Measurements from ENCODE around the gene MTO1. TPM values are rescaled to one million over a fixed set of nuclear protein-coding genes. Genes with fewer than 3 reads are reported as not detected.
"Not testable (repeated sequence)": the region's sequence is repeated elsewhere in the genome, so short reads cannot be mapped to it uniquely, and the experiment has no call there.

Gene MTO1
- total RNA-seq, 5 donors from 2014 or later (not counting 1 experiment from before 2014, with no cell fraction given): 55.0 to 80.4 (median 59.3) TPM

GRCh38 chr6:73542891-73543290 lies 81.4 kb downstream of the MTO1 start:
- no peaks in the 10 kb centered on the region for H3K27me3 Mint-ChIP-seq
- ATAC-seq (replicated peaks in 1 of 4) (no peak), DNase-seq (no peak)
- H3K4me1 ChIP-seq (ENCODE audit: control insufficient read depth in 1 of 2, extremely low read depth in 1 of 2, insufficient read depth in 2 of 2, low read length in 2 of 2): no peaks in the 10 kb centered on the region
- no peak overlapping the region for H3K4me3 ChIP-seq (ENCODE audit: control insufficient read depth in 1 of 2, extremely low read depth in 1 of 2, low read length in 1 of 2)
- WGBS (ENCODE audit: insufficient coverage): 94% methylated on average over 2 of the region's 5 CpGs
- H3K4me3 Mint-ChIP-seq: no peak overlapping the region
- H3K36me3 Mint-ChIP-seq: no peaks in the 10 kb centered on the region
- H3K27ac ChIP-seq (ENCODE audit: low read length): no peak overlapping the region
- H3K27me3 ChIP-seq (replicated peaks in 1 of 2; ENCODE audit: control insufficient read depth in 2 of 2, extremely low read depth in 1 of 2, insufficient read depth in 2 of 2, low read length in 1 of 2): peaks cover 0 to 2% of the 10 kb centered on the region in 2 experiments
- no peaks in the 10 kb centered on the region for H3K9me3 ChIP-seq
- no peaks in the 10 kb centered on the region for H3K9me3 Mint-ChIP-seq
- H3K4me1 Mint-ChIP-seq: no peaks in the 10 kb centered on the region
- ChIA-PET CTCF (interaction anchor here (0.6 to 0.9 kb wide), 3 partner anchors 12 to 33 kb away, joined by 3 to 5 read pairs (median 3); no protein-coding TSS in a partner anchor), POLR2A (no interaction called here)
- H3K27ac Mint-ChIP-seq: no peak overlapping the region
- H3K36me3 ChIP-seq (ENCODE audit: control insufficient read depth in 2 of 2, extremely low read depth in 1 of 2, insufficient read depth in 1 of 2, low read length in 1 of 2): no peaks in the 10 kb centered on the region

- Histone ChIP-seq H3K27ac (ENCODE audit: low read length) (no peak overlapping the region), H3K27me3 (replicated peaks in 1 of 2; ENCODE audit: control insufficient read depth in 2 of 2, extremely low read depth in 1 of 2, insufficient read depth in 2 of 2, low read length in 1 of 2) (peaks cover 0 to 2% of the 10 kb centered on the region in 2 experiments), H3K4me3 (ENCODE audit: control insufficient read depth in 1 of 2, extremely low read depth in 1 of 2, low read length in 1 of 2) (no peak overlapping the region), H3K9me3 (no peaks in the 10 kb centered on the region), H3K36me3 (ENCODE audit: control insufficient read depth in 2 of 2, extremely low read depth in 1 of 2, insufficient read depth in 1 of 2, low read length in 1 of 2) (no peaks in the 10 kb centered on the region), H3K4me1 (ENCODE audit: control insufficient read depth in 1 of 2, extremely low read depth in 1 of 2, insufficient read depth in 2 of 2, low read length in 2 of 2) (no peaks in the 10 kb centered on the region)
- no peak overlapping the region for H3K27ac Mint-ChIP-seq
- WGBS (ENCODE audit: insufficient coverage): no CpG with 5 or more reads among the region's 1 CpG
- no peaks in the 10 kb centered on the region for H3K4me1 Mint-ChIP-seq
- H3K9me3 Mint-ChIP-seq: no peaks in the 10 kb centered on the region
- CTCF ChIA-PET: interaction anchor here in 1 of 2 donors (1.1 kb wide), 1 partner anchor 10 kb away, joined by 7 read pairs; no protein-coding TSS in a partner anchor
- no peaks in the 10 kb centered on the region for H3K36me3 Mint-ChIP-seq
- H3K27me3 Mint-ChIP-seq: no peaks in the 10 kb centered on the region
- no peak for ATAC-seq (replicated peaks in 1 of 4)
- no peak overlapping the region for H3K4me3 Mint-ChIP-seq
- no peak for DNase-seq
- POLR2A ChIA-PET: interaction anchor here in 1 of 2 donors (0.6 kb wide), 1 partner anchor 55 kb away, joined by 6 read pairs; no protein-coding TSS in a partner anchor
Measured at GRCh38 chr6:73547036-73547435, 85.5 kb downstream of the MTO1 start.

- Mint-ChIP-seq H3K27me3 (no peaks in the 10 kb centered on the region), H3K36me3 (no peaks in the 10 kb centered on the region), H3K4me3 (no peak overlapping the region), H3K4me1 (no peaks in the 10 kb centered on the region), H3K27ac (no peak overlapping the region), H3K9me3 (no peaks in the 10 kb centered on the region)
- Histone ChIP-seq H3K36me3 (ENCODE audit: control insufficient read depth in 2 of 2, extremely low read depth in 1 of 2, insufficient read depth in 1 of 2, low read length in 1 of 2) (no peaks in the 10 kb centered on the region), H3K27ac (ENCODE audit: low read length) (no peak overlapping the region), H3K4me1 (ENCODE audit: control insufficient read depth in 1 of 2, extremely low read depth in 1 of 2, insufficient read depth in 2 of 2, low read length in 2 of 2) (no peaks in the 10 kb centered on the region), H3K27me3 (replicated peaks in 1 of 2; ENCODE audit: control insufficient read depth in 2 of 2, extremely low read depth in 1 of 2, insufficient read depth in 2 of 2, low read length in 1 of 2) (peaks cover 0 to 2% of the 10 kb centered on the region in 2 experiments), H3K9me3 (no peaks in the 10 kb centered on the region), H3K4me3 (ENCODE audit: control insufficient read depth in 1 of 2, extremely low read depth in 1 of 2, low read length in 1 of 2) (no peak overlapping the region)
- ChIA-PET POLR2A (interaction anchor here in 1 of 2 donors (0.6 to 0.7 kb wide), 3 partner anchors 21 to 93 kb away, joined by 5 to 8 read pairs (median 7); no protein-coding TSS in a partner anchor), CTCF (interaction anchor here (0.6 to 1.0 kb wide), 4 partner anchors 9 to 659 kb away, joined by 3 read pairs; no protein-coding TSS in a partner anchor)
- DNase-seq (no peak), ATAC-seq (replicated peaks in 1 of 4) (no peak)
- 78% methylated on average over 3 of the region's 12 CpGs for WGBS (ENCODE audit: insufficient coverage)
Measured at GRCh38 chr6:73548458-73549446, 87.2 kb downstream of the MTO1 start.

GRCh38 chr6:73551115-73551514 lies 89.6 kb downstream of the MTO1 start:
- H3K9me3 ChIP-seq; H3K9me3 Mint-ChIP-seq; CTCF ChIA-PET; H3K4me1 Mint-ChIP-seq; POLR2A ChIA-PET; H3K4me1 ChIP-seq (ENCODE audit: control insufficient read depth in 1 of 2, extremely low read depth in 1 of 2, insufficient read depth in 2 of 2, low read length in 2 of 2); H3K27me3 Mint-ChIP-seq; DNase-seq; H3K27me3 ChIP-seq (replicated peaks in 1 of 2; ENCODE audit: control insufficient read depth in 2 of 2, extremely low read depth in 1 of 2, insufficient read depth in 2 of 2, low read length in 1 of 2); H3K36me3 ChIP-seq (ENCODE audit: control insufficient read depth in 2 of 2, extremely low read depth in 1 of 2, insufficient read depth in 1 of 2, low read length in 1 of 2); ATAC-seq (replicated peaks in 1 of 4); H3K27ac Mint-ChIP-seq; H3K4me3 ChIP-seq (ENCODE audit: control insufficient read depth in 1 of 2, extremely low read depth in 1 of 2, low read length in 1 of 2); H3K4me3 Mint-ChIP-seq; H3K27ac ChIP-seq (ENCODE audit: low read length); H3K36me3 Mint-ChIP-seq: not testable (repeated sequence)
- WGBS (ENCODE audit: insufficient coverage): 100% methylated on average over 1 of the region's 4 CpGs

- H3K36me3 ChIP-seq (ENCODE audit: control insufficient read depth in 2 of 2, extremely low read depth in 1 of 2, insufficient read depth in 1 of 2, low read length in 1 of 2); H3K27me3 ChIP-seq (replicated peaks in 1 of 2; ENCODE audit: control insufficient read depth in 2 of 2, extremely low read depth in 1 of 2, insufficient read depth in 2 of 2, low read length in 1 of 2); H3K4me1 Mint-ChIP-seq; H3K27ac ChIP-seq (ENCODE audit: low read length); H3K4me1 ChIP-seq (ENCODE audit: control insufficient read depth in 1 of 2, extremely low read depth in 1 of 2, insufficient read depth in 2 of 2, low read length in 2 of 2); POLR2A ChIA-PET; H3K27me3 Mint-ChIP-seq; H3K9me3 Mint-ChIP-seq; ATAC-seq (replicated peaks in 1 of 4); H3K4me3 ChIP-seq (ENCODE audit: control insufficient read depth in 1 of 2, extremely low read depth in 1 of 2, low read length in 1 of 2); H3K4me3 Mint-ChIP-seq; H3K9me3 ChIP-seq; H3K36me3 Mint-ChIP-seq; H3K27ac Mint-ChIP-seq; DNase-seq: not testable (repeated sequence)
- CTCF ChIA-PET: interaction anchor here in 1 of 2 donors (0.7 kb wide), 1 partner anchor 42 kb away, joined by 4 read pairs; no protein-coding TSS in a partner anchor
- 100% methylated on average over 1 of the region's 11 CpGs for WGBS (ENCODE audit: insufficient coverage)
Measured at GRCh38 chr6:73555380-73555949, 93.9 kb downstream of the MTO1 start.

- no peaks in the 10 kb centered on the region for H3K9me3 Mint-ChIP-seq
- H3K9me3 ChIP-seq: no peaks in the 10 kb centered on the region
- ChIA-PET POLR2A (interaction anchor here in 1 of 2 donors (0.7 to 0.9 kb wide), 2 partner anchors 44 to 74 kb away, joined by 3 to 4 read pairs; no protein-coding TSS in a partner anchor), CTCF (interaction anchor here in 1 of 2 donors (0.8 to 1.4 kb wide), 3 partner anchors 8 to 29 kb away, joined by 3 to 7 read pairs (median 3); no protein-coding TSS in a partner anchor)
- peaks cover 0 to 3% (median 0%) of the 10 kb centered on the region in 3 donors for H3K4me1 Mint-ChIP-seq
- H3K4me3 Mint-ChIP-seq: no peak overlapping the region
- no peaks in the 10 kb centered on the region for H3K36me3 ChIP-seq (ENCODE audit: control insufficient read depth in 2 of 2, extremely low read depth in 1 of 2, insufficient read depth in 1 of 2, low read length in 1 of 2)
- no peaks in the 10 kb centered on the region for H3K36me3 Mint-ChIP-seq
- no peak overlapping the region for H3K4me3 ChIP-seq (ENCODE audit: control insufficient read depth in 1 of 2, extremely low read depth in 1 of 2, low read length in 1 of 2)
- DNase-seq: no peak
- no peaks in the 10 kb centered on the region for H3K27me3 Mint-ChIP-seq
- WGBS (ENCODE audit: insufficient coverage): no CpG with 5 or more reads among the region's 1 CpG
- no peaks in the 10 kb centered on the region for H3K4me1 ChIP-seq (ENCODE audit: control insufficient read depth in 1 of 2, extremely low read depth in 1 of 2, insufficient read depth in 2 of 2, low read length in 2 of 2)
- H3K27me3 ChIP-seq (replicated peaks in 1 of 2; ENCODE audit: control insufficient read depth in 2 of 2, extremely low read depth in 1 of 2, insufficient read depth in 2 of 2, low read length in 1 of 2): no peaks in the 10 kb centered on the region
- H3K27ac ChIP-seq (ENCODE audit: low read length): no peak overlapping the region
- no peak overlapping the region for H3K27ac Mint-ChIP-seq
- ATAC-seq (replicated peaks in 1 of 4): no peak
Measured at GRCh38 chr6:73556836-73557235, 95.3 kb downstream of the MTO1 start.
